C4-2B (cell line): ENCODE results near the gene PDCD11.
A peak's percentile ranks its signal among the peaks of the same experiment; 100 is the strongest.
"Not testable (repeated sequence)": the region's sequence is repeated elsewhere in the genome, so short reads cannot be mapped to it uniquely, and the experiment has no call there.

Source experiments
- H3K27ac ChIP-seq: fragments of 450-650 bp; 2 replicates; pipeline ENCODE4 v1.5.1; 2017
- ZFX ChIP-seq: fragments of 450-650 bp; IDR thresholded peaks from 2 replicates; pipeline ENCODE4 v1.6.1; 2017
- TF ChIP-seq, protein P1 (sequence below): fragments of 450-650 bp; conservative IDR thresholded peaks from 2 replicates; pipeline ENCODE4 v1.5.1; 2017; ENCODE audit warnings: mild to moderate bottlenecking

Gene PDCD11

DNA sequence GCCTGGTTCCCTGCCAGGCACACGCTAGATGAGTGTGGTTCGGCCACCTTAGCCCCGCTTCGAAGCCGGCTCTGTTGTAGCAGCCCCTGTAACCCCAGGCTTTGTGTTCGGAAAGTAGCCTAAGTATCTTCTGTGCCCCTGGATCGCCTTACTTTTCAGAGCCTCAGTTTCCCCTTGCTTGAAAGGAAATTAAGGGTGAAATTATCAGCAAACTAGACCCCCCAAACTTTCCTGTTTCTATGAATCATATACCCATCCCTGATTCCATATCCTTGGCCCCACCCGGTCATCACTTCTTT, 312 bp downstream of the PDCD11 start:
- no peak for TF ChIP-seq ZFX
- TF ChIP-seq, protein P1, sequence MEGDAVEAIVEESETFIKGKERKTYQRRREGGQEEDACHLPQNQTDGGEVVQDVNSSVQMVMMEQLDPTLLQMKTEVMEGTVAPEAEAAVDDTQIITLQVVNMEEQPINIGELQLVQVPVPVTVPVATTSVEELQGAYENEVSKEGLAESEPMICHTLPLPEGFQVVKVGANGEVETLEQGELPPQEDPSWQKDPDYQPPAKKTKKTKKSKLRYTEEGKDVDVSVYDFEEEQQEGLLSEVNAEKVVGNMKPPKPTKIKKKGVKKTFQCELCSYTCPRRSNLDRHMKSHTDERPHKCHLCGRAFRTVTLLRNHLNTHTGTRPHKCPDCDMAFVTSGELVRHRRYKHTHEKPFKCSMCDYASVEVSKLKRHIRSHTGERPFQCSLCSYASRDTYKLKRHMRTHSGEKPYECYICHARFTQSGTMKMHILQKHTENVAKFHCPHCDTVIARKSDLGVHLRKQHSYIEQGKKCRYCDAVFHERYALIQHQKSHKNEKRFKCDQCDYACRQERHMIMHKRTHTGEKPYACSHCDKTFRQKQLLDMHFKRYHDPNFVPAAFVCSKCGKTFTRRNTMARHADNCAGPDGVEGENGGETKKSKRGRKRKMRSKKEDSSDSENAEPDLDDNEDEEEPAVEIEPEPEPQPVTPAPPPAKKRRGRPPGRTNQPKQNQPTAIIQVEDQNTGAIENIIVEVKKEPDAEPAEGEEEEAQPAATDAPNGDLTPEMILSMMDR: no peak
- peak overlapping the region; percentile 94 for H3K27ac ChIP-seq

DNA sequence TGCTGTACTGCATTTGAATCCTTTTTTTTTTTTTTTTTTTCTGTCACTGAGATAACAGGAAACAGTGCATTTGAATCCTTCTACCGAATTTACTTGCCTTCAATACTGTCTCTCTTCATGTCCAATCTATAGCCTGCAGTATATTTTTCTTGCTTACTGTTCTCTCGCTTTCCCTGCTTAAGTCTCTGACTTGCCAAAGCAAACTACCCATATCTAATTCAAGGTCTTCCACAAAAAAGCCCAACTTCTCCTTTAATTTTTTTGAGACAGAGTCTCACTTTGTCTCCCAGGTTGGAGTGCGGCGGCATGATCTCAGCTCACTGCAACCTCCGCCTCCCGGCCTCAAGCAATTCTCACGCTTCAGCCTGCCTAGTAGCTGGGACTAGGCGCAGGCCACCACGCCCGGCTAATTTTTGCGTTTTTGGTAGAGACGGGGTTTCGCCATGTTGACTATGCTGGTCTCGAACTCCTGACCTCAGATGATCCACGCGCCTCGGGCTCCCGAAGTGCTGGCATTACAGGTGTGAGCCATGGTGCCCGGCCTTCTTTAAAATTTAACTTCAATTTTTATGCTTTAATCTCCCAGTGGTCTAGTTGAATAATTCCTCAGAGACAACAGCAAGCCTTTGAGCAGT, 882 bp downstream of the PDCD11 start:
- TF ChIP-seq, protein P1: no peak
- TF ChIP-seq ZFX: no peak
- peak overlapping the region; percentile 94 for H3K27ac ChIP-seq

DNA sequence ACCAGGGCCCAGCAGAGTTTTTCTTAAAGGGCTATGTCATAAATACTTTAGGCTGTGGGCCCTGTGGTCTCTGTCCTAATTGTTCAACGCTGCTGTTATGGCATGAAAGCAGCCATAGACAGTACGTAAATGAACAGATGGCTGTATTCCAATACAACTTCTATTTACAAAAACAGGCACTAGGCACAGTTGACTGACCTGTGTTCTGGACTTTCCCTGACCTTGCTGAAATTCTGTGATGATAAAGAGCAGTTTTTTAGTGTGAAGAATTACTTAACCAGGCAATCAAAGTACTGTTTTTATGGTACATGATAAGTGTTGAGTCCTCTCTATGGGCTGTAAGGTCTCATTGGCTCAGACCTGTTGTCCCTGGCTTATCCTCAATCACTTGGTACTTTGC, 17.1 kb downstream of the PDCD11 start:
- no peak for TF ChIP-seq ZFX
- TF ChIP-seq, protein P1: no peak
- no peak overlapping the region for H3K27ac ChIP-seq

DNA sequence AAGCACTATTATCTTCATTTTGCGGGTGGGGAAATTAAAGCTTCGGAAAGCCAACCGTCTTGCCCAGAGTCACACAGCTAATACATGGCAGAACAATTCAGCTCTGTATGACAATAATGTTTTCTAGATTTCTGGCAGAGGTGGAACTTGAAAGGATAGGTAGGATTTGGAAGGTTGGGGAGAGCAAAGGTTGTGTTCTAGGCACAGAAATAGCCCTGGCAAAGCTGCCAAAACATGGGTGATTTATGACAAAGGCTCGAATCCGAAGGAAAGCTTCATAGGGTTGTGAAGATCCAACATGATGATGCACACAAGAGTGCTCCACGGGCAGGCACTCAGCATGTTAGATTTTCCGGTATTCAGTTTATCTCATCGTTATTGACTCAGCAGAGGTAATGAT, 19.2 kb downstream of the PDCD11 start:
- H3K27ac ChIP-seq: no peak overlapping the region
- no peak for TF ChIP-seq ZFX
- TF ChIP-seq, protein P1: no peak

DNA sequence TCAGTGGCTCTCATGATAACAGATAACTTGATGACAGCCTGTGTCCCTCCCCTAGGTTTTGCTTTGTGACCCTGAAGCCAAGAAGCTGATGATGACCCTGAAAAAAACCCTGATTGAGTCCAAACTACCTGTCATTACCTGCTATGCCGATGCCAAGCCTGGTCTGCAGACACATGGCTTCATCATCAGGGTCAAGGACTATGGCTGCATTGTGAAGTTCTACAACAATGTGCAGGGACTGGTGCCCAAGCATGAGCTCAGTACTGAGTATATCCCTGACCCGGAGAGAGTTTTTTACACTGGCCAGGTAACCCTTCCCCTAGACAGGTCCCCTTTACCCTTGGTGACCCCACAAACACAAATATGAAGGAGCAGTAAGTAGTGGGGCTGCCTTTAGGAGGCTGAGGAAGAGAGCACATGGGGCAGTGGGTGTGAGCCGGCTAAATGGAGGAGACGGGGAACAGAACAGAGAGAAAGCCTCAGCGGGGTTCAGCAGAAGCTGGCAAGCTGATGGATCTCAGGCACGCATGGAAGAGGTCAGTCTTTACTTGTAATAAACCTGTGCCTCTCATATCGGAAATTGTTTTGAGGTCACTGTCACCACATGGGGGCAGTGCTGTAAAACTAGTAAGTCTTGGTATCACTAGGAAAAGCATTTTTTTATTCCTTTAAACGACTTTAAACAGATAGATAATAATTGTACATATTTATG, 20.2 kb downstream of the PDCD11 start:
- TF ChIP-seq ZFX: no peak
- TF ChIP-seq, protein P1: peak; percentile 70
- H3K27ac ChIP-seq: no peak overlapping the region

DNA sequence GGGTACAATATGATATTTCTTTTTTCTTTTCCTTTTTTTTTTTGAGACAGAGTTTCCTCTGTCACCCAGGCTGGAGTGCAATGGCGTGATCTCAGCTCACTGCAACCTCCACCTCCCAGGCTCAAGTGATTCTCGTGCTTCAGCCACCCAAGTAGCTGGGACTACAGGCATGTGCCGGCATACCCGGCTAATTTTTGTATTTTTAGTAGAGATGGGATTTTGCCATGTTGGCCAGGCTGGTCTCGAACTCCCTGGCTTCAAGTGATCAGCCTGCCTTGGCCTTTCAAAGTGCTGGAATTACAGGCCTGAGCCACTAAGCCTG, 20.7 kb downstream of the PDCD11 start:
- not testable (repeated sequence) for H3K27ac ChIP-seq

DNA sequence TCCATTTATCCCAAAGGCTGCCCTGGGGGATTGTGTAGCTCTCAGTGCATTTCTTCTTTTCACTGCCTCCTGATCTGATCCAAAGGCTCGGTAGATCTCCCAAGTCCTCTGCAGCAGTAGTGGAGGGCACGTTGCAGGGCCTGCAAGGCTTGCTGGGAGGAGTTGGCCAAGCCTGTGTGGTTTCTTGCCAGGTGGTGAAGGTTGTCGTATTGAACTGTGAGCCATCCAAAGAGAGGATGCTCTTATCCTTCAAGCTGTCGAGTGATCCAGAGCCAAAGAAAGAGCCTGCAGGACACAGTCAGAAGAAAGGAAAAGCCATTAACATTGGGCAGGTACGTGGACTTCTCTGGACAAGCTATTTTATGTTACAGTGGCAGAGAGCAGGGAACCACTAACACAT, 21.2 kb downstream of the PDCD11 start:
- TF ChIP-seq, protein P1: no peak
- no peak for TF ChIP-seq ZFX
- H3K27ac ChIP-seq: no peak overlapping the region

DNA sequence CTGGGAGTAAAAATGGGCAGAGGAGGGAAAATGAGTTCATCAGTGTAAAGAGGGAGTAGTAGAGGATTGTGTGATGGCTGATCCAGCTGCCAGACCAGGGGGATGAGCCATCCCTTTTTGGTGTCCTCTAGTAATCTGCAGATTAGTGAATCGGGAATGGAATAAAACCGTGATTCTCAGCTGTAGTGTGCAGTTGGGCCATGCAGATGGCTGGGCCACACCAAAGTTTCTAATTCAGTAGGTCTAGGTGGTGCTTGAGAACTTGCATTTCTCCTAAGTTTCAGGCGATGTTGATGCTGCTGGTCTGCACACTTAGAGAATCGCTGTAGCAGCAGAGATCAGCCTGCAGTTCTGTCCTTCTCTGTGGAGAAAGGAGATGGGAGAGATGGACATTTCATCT, 22.7 kb downstream of the PDCD11 start:
- TF ChIP-seq, protein P1: no peak
- no peak for TF ChIP-seq ZFX
- no peak overlapping the region for H3K27ac ChIP-seq
